Measurements from ENCODE around the gene GRK5. TPM values are rescaled to one million over a fixed set of nuclear protein-coding genes. Genes with fewer than 3 reads are reported as not detected.

The GRK5 gene
- total and polyA plus RNA-seq, 8 donors: 34.6 to 60.8 (median 54.5) TPM

DNA sequence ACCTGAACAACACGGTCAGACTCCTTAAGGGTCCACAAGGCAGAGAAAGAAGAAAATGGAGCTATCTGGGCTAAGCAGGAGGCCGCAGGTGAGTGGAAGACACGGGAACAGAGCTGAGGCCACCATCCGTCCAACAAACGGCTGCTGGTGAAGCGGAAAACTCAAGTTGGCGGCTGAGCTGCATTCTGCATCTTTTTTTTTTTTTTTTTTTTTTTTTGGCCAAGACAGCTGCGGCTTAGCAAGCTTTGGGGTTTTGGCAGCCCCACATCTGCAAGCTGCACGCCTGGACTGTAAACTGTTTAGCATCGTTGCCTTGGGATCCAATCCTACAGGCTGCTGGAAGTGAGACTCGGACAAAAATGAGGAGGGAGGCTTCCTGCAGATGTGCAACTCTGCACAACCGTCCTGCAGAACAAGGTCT is 297.8 kb downstream of the GRK5 start:
- H3K4me3 ChIP-seq: no peak overlapping the region
- peak in 3 of 4 donors; percentile 59 to 89 (median 77) for DNase-seq
- intact Hi-C loops (cut with DNase I): no loop called here
- H3K27me3 ChIP-seq: peaks cover 0 to 10% of the 10 kb centered on the region in 2 donors
- TF ChIP-seq, protein P1, sequence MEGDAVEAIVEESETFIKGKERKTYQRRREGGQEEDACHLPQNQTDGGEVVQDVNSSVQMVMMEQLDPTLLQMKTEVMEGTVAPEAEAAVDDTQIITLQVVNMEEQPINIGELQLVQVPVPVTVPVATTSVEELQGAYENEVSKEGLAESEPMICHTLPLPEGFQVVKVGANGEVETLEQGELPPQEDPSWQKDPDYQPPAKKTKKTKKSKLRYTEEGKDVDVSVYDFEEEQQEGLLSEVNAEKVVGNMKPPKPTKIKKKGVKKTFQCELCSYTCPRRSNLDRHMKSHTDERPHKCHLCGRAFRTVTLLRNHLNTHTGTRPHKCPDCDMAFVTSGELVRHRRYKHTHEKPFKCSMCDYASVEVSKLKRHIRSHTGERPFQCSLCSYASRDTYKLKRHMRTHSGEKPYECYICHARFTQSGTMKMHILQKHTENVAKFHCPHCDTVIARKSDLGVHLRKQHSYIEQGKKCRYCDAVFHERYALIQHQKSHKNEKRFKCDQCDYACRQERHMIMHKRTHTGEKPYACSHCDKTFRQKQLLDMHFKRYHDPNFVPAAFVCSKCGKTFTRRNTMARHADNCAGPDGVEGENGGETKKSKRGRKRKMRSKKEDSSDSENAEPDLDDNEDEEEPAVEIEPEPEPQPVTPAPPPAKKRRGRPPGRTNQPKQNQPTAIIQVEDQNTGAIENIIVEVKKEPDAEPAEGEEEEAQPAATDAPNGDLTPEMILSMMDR (IDR thresholded peaks at IDR 0.05): no peak
- H3K4me1 ChIP-seq: no peaks in the 10 kb centered on the region
- H3K9me3 ChIP-seq: no peaks in the 10 kb centered on the region
- H3K27ac ChIP-seq: no peak overlapping the region
- no peaks in the 10 kb centered on the region for H3K36me3 ChIP-seq
- ATAC-seq: peak; percentile 52

Small RNAs within 50 kb of the gene (microRNA-seq; reads per million reads assigned to microRNA genes)
- gene MIR4681: 0 reads per million in 2 donors

Other genes with a start within 250 kb of the GRK5 start
- gene NANOS1, start 177.9 kb upstream of the GRK5 start, total RNA-seq: 1 to 10 TPM; 1.0 to 1.6 TPM
- gene NANOS1, start 177.9 kb upstream of the GRK5 start, polyA plus RNA-seq (ENCODE audit: insufficient read length in 6 of 6): 1 to 10 TPM; 3.2 to 7.0 (median 5.2) TPM
- gene EIF3A, start 126.8 kb upstream of the GRK5 start, total RNA-seq: 100 to 1,000 TPM in 1 of 2 donors, 10 to 100 TPM in 1; 89.1 to 113 TPM
- 100 to 1,000 TPM; 151 to 172 (median 158) TPM for gene EIF3A, start 126.8 kb upstream of the GRK5 start, polyA plus RNA-seq (ENCODE audit: insufficient read length in 6 of 6)
- 10 to 100 TPM; 34.2 to 37.4 TPM for gene DENND10, start 103.5 kb upstream of the GRK5 start, total RNA-seq
- gene DENND10, start 103.5 kb upstream of the GRK5 start, polyA plus RNA-seq (ENCODE audit: insufficient read length in 6 of 6): 10 to 100 TPM; 35.2 to 44.3 (median 39.1) TPM
- gene SFXN4, start 41.9 kb upstream of the GRK5 start, total RNA-seq: 10 to 100 TPM; 13.2 to 23.1 TPM
- 10 to 100 TPM; 22.7 to 34.2 (median 26.9) TPM for gene SFXN4, start 41.9 kb upstream of the GRK5 start, polyA plus RNA-seq (ENCODE audit: insufficient read length in 6 of 6)
- gene PRDX3, start 28.8 kb upstream of the GRK5 start, total RNA-seq: 100 to 1,000 TPM; 122 to 123 TPM
- 100 to 1,000 TPM; 166 to 209 (median 191) TPM for gene PRDX3, start 28.8 kb upstream of the GRK5 start, polyA plus RNA-seq (ENCODE audit: insufficient read length in 6 of 6)

Data from left lung (tissue), 10 donors.